Sciatic nerve (tissue), 2 donors: ENCODE data around the gene TAP2. TPM values are rescaled to one million over a fixed set of nuclear protein-coding genes. Genes with fewer than 3 reads are reported as not detected.

Experiments
- ATAC-seq: fragments of 200-7000 bp; cut with Tn5 transposase; one replicate; pipeline ENCODE4 v1.9.1; 2020; ENCODE audit warnings: mild to moderate bottlenecking, moderate library complexity
- DNase-seq: peaks from one replicate; pipeline ENCODE4 v3.0.0-alpha.2; 2020; ENCODE audit warnings: low spot score
- intact Hi-C: fragments of 100-400 bp; cut with DNase I; formaldehyde crosslinking; loops from one replicate; pipeline ENCODE4 v1.14.2; 2022
- total RNA-seq: library from RNA; stranded (reverse); fragmentation: NEBNext Ultra II Directional; extraction: Animal tissue kit (Norgen Biotek cat#: 25700); gene quantifications from one replicate; pipeline ENCODE4 v1.2.1, GENCODE V29; 2021
- donor health status: DM: no; HTN: no; CAD: no.
- donor health status: DM: no; HTN: no; CAD: no.

The TAP2 gene
- total RNA-seq, 1 donor from 2014 or later = 26.3 TPM

DNA sequence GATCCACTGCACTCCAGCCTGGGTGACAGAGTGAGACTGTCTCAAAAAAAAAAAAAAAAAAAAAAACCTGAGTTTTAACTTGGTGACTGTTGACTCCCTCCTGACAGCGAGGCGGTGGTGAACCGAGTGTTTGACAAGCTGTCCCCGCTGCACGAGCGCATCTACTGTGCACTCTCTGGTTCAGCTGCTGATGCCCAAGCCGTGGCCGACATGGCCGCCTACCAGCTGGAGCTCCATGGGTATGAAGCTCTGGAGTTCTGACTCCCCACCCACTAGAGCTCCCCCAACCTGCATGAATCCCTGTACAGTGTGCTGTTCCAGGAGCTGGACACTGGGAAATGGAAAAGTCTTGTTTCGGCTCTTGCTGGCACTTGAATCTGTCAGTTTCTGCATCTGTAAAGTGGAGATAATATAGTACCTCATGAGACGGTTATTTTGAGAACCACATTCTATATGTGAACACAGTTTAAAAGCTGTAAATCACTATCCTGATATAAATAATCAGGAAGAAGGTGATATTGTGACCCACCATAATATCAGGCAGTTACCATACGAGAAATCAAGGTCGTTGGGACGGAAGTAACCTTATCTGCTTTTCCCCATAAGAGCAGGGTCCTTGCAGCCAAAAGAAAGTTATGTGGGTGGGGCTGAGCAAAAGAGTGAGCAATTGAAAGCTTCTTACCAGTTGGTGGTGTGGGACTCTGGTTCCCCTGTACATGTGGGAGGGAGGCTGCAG is 18.8 kb upstream of the TAP2 start:
- DNase-seq (no peak), ATAC-seq (no peak)
- intact Hi-C loops = no loop called here

- no peak for DNase-seq
- intact Hi-C loops = no loop called here
- ATAC-seq = no peak
Measured at GRCh38 chr6:32855467-32856174, 17.1 kb upstream of the TAP2 start.

DNA sequence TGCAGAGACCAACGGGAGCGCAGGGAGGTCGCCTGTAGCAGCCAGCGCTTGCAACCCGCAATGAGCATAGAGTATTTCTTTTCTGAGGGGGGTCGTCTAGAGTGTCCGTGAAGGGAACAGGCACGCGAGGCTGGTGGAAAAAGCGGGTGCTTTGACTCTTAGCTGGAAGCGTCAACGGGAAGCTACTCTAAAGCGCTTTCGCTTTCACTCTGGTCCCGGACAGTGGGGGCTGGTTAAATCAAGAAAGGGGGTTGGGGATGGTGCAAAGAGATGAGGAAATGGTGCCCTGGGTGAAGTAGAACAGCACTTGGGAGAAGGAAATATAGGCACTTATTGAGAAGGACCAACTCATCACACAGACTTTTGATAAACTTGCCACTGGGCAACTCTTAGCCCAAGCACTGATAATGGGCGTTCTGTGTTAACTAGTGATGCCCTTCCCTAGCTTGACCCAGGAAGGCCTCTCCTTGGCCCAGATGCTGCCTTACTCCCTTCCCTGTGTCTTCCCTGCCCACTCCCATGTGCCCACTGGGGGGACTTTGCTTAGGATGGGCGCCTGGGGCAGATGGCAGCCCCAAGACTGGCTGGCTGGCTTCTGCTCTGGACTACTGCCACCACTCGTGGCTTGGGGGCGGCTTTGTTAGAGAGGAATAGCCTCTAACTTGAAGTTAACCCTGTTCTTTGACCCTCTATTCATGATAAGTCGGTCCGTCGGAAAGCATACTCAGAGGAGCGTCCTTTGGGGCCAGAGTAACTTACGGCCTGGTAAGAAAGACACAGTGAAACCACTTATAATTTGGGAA is 16.0 kb upstream of the TAP2 start:
- intact Hi-C loops = no loop called here
- DNase-seq = peak; percentile 71
- ATAC-seq = peak; percentile 58

DNA sequence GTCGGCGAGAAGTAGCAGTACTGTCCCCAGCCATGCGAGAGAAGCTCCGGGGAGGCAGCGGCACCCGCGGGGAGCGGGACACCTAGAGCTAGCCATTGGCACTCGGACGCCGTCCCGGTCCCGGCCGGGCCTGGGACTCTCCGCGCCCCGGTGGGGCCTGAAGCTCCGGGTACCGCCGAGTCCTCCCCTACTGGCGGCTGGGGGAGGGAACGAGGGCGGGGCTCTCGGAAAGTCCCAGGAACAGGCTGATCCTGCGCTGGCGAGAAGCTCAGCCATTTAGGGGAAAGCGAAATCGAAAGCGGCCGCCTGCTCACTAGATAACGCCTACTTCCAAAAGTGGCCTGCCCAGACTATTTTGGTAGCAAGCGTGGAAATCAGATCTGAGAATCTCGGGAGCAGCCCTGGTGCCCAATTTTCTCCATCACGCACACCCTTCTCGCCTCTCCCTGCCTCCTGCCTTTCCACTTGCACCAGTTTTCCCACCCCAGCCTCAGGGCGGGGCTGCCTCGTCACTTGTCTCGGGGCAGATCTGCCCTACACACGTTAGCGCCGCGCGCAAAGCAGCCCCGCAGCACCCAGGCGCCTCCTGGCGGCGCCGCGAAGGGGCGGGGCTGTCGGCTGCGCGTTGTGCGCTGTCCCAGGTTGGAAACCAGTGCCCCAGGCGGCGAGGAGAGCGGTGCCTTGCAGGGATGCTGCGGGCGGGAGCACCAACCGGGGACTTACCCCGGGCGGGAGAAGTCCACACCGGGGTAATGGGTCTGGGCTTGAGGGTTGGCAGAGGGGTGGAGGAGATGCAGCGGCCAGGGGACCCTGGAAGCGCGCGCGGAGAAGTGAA is 15.2 kb upstream of the TAP2 start, which contains the start of the genes PSMB9 and TAP1:
TSS of gene PSMB9 (plus strand) at position 652 of the 835 bp plus-strand sequence. CDS start at position 690, 38 bp downstream.
TSS of gene TAP1 (minus strand) at position 164 of the 835 bp plus-strand sequence. CDS start at position 96, 68 bp downstream.
- intact Hi-C loops = no loop called here
- ATAC-seq (peak; percentile 96), DNase-seq (peak; percentile 96)

GRCh38 chr6:32852844-32853540 is 14.5 kb upstream of the TAP2 start:
- DNase-seq = peak; percentile 74
- intact Hi-C loops = no loop called here
- ATAC-seq = peak; percentile 29

DNA sequence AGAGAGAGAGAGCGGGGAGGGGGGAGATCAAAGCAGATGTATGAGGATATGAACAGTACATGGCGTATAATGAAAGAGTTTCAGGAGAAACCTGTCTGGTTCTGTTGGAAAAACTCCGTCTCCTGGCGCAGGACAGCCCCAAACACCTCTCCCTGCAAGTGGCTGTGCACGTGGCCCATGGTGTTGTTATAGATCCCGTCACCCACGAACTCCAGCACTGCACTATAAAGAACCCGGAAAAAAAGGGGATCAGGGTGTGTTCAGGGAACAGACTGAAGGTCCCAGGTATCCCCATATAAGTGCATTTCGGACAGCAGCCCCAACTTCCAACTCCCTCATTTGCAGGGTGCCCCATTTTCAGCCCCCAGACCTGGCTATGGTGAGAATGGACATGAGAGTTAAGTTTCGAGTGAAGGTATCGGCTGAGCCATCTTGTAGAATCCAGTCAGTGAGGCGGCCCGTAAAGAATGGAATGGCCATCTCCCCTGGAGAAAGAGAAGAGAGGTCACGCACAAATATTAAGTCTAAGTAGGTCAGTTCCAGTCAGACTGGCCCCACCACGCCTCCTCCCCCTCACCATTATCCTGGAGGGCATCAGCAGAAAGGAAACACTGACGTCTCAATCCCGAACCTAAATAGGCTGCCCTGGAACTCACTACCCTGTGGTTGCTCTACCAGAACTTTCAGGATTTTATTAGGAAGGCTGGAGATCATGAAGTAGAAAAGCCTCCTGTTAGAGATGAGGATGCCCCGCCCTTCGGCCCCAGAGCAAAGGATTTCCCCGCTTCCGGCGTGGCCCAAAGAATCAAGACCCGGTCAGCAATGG is 13.7 kb upstream of the TAP2 start:
- intact Hi-C loops = no loop called here
- DNase-seq (peak; percentile 71), ATAC-seq (no peak)

DNA sequence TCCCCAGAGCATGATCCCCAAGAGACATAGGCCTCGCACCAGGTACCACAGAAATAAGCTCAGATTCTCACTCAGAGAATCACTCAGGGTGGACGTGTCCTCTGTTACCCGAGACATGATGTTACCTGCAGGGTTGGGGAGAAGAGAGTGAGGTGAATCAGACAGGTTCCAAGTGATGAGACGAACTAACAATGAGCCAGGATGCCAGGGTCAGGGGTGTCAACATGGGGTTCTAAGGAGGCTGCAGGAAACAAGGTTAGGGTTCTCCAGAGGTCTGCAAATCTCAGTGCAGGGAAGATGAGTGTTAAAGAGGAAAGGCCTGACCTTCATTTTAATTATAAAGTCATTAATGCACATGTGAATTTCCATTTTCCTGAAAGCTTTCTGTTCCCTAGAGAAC is 12.5 kb upstream of the TAP2 start:
- ATAC-seq = no peak
- DNase-seq = no peak
- intact Hi-C loops = no loop called here

- DNase-seq = no peak
Measured at GRCh38 chr6:32849126-32849525, 10.6 kb upstream of the TAP2 start.

GRCh38 chr6:32847795-32848194 is 9.3 kb upstream of the TAP2 start:
- no peak for DNase-seq
- intact Hi-C loops = no loop called here
- ATAC-seq = no peak

More at GRCh38 chr6:32849126-32849525, 10.6 kb upstream of the TAP2 start:
- intact Hi-C loops = no loop called here
- ATAC-seq = no peak

GRCh38 chr6:32847004-32847403 is 8.5 kb upstream of the TAP2 start:
- DNase-seq (no peak), ATAC-seq (no peak)
- intact Hi-C loops = no loop called here

DNA sequence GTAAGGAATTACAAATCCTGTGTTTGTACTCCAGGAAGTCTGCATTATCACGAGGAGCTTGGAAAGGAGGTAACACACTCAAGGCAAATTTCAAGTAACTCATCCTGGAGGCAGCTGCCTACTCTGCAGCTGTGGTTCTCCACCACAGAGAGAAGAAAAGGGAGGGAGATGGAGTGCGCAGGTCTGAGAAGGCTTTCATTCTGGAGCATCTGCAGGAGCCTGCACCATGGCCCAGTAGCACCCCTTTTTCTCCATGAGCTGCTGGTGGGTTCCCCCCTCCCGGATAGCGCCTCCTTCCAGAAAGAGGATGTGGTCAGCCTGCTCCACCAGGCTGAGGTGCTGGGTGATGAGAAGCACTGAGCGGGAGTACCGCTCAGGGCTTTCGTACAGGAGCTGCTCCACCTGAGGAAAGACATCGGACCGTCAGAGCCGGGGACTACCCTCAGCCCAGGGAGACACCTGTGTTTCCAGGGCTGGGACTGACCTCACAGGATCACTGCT is 6.9 kb upstream of the TAP2 start:
- intact Hi-C loops = no loop called here
- DNase-seq (no peak), ATAC-seq (no peak)

GRCh38 chr6:32844839-32845383 is 6.4 kb upstream of the TAP2 start:
- no peak for ATAC-seq
- intact Hi-C loops = no loop called here
- DNase-seq = no peak

GRCh38 chr6:32843979-32844838 is 5.7 kb upstream of the TAP2 start, which contains the start of gene PSMB8:
TSS of gene PSMB8 (minus strand) at chr6:32844047. CDS start at chr6:32843996, 51 bp downstream.
- intact Hi-C loops = no loop called here
- ATAC-seq = peak; percentile 98
- peak; percentile 99 for DNase-seq

- peak; percentile 2 for ATAC-seq
- intact Hi-C loops = no loop called here
- no peak for DNase-seq
Measured at GRCh38 chr6:32843331-32843978, 4.9 kb upstream of the TAP2 start.

- ATAC-seq (no peak), DNase-seq (no peak)
- intact Hi-C loops = no loop called here
Measured at GRCh38 chr6:32842690-32843089, 4.2 kb upstream of the TAP2 start.
